ENCODE results near the gene PALLD. TPM values are rescaled to one million over a fixed set of nuclear protein-coding genes. Genes with fewer than 3 reads are reported as not detected.
"Not testable (repeated sequence)": the region's sequence is repeated elsewhere in the genome, so short reads cannot be mapped to it uniquely, and the experiment has no call there.

Gene PALLD
- total RNA-seq, 2 experiments from 2014 or later, result 2.4 to 2.8 TPM

DNA sequence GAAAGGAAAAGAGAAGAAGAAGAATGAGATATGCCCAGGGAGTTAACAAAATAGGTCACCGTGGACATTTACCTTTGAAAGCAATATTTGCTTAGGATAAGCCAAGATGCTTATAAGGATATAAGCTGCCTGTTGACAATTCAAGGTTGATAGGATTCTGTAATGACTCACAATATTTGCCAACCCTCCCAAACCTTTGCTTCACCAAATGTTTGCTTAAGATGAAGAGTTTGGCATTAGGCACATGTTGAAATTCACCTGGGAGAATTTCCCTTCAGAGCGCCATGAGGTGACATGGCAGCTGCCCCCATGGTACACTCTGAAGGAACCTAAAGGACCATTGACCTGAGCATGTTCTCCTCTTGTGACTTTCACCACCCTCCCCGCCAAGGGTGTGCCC is 4.6 kb downstream of the PALLD start:
- peaks cover 6% of the 10 kb centered on the region for H3K27me3 Mint-ChIP-seq
- CTCF ChIA-PET, result interaction anchor here (0.6 to 1.5 kb wide), 2 partner anchors 21 to 294 kb away, joined by 3 read pairs; no protein-coding TSS in a partner anchor
- peaks cover 4% of the 10 kb centered on the region for H3K36me3 Mint-ChIP-seq (ENCODE audit: low read depth)

DNA sequence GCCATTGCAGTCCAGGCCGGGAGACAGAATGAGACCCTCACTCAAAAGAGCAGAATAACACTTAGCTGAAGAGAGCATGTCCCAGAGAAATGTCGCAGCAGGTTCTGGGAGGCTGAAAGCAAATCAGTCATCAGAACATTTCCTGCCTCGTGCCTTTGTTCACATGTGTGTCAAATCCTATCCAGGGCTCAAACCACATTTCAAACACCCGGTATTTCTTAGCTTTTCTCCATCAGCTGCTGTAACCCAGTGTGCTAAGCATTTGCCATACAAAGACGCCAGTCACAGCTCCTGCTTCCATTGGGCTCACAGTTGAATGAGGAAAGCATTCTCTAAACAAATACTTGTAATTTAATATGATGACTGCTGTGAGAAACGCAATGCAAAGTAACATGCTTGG is 6.0 kb downstream of the PALLD start:
- Mint-ChIP-seq H3K4me3 (no peak overlapping the region), H3K4me1 (peaks cover 26% of the 10 kb centered on the region), H3K27ac (no peak overlapping the region), H3K27me3 (peaks cover 6% of the 10 kb centered on the region), H3K9me3 (peaks cover 2% of the 10 kb centered on the region), H3K36me3 (ENCODE audit: low read depth) (peaks cover 4% of the 10 kb centered on the region)
- POLR2A ChIA-PET, result no interaction called here
- CTCF ChIA-PET, result interaction anchor here (1.5 kb wide), 1 partner anchor 19 kb away, joined by 3 read pairs; no protein-coding TSS in a partner anchor
- DNase-seq, result no peak

More for the DNA sequence above, 4.6 kb downstream of the PALLD start:
- no peak overlapping the region for H3K27ac Mint-ChIP-seq
- no peak overlapping the region for H3K4me3 Mint-ChIP-seq
- no peak for DNase-seq
- H3K9me3 Mint-ChIP-seq, result peaks cover 2% of the 10 kb centered on the region
- peaks cover 26% of the 10 kb centered on the region for H3K4me1 Mint-ChIP-seq
- POLR2A ChIA-PET, result no interaction called here

DNA sequence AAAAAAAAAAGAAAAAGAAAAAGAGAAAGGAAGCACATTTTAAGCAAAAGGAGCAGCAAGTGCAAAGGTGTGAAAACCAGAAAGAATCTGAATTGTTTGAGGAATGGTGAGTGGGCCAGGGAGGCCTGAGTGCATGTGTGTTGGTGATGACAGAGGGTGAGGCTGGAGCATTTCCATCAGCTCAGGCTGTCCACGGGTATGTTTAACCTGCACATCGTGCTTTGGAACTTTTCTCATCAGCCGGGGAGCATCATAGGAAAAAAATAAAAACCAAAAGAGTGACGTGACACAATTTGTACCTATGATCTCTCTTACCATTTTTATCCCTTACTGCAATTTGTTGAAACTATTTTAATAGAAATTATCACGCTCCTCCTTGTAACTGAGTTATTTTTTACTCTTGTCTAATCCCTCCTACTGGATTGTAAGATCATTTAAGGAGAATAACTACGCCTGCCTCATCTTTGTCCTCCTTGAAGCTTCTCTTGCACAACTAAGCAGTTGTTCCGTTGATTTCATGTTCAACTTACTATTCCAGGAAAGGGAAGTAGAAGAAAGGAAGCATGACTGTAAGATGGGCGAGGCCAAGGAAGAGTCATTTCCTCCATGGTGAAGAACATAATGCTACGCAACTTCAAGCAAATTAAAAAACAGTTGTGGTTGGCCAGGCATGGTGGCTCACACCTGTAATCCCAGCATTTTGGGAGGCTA is 7.0 kb downstream of the PALLD start:
- CTCF ChIA-PET, result interaction anchor here (0.7 to 1.5 kb wide), 3 partner anchors 10 to 24 kb away, joined by 3 read pairs; no protein-coding TSS in a partner anchor
- H3K4me3 Mint-ChIP-seq, result no peak overlapping the region

DNA sequence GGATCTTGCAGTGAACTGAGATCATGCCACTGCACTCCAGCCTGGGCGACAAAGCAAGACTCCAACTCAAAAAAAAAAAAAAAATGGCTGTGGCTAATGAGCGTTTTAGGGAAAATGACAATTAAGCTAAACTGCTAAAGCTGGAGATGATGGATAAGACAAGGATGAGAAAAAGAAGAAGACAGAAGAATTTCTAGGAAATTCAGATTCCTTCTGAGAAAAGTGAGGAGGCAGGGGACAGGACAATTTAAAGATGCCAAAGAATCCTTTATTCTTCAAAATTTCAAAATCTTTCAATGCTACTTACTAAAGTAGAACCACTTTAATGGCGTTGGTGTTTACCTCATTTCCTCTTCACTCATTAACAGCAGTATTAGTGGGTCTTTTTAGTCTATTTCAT is 7.7 kb downstream of the PALLD start:
- peaks cover 2% of the 10 kb centered on the region for H3K9me3 Mint-ChIP-seq
- POLR2A ChIA-PET, result interaction anchor here (0.7 kb wide), 1 partner anchor 16 kb away, joined by 3 read pairs; no protein-coding TSS in a partner anchor

More for the DNA sequence above, 7.0 kb downstream of the PALLD start:
- POLR2A ChIA-PET, result no interaction called here
- Mint-ChIP-seq H3K9me3 (peaks cover 2% of the 10 kb centered on the region), H3K36me3 (ENCODE audit: low read depth) (peaks cover 4% of the 10 kb centered on the region), H3K27ac (no peak overlapping the region), H3K4me1 (peaks cover 26% of the 10 kb centered on the region), H3K27me3 (no peaks in the 10 kb centered on the region)
- DNase-seq, result no peak

GRCh38 chr4:168506014-168506413 is 9.2 kb downstream of the PALLD start:
- H3K27me3 Mint-ChIP-seq, result no peaks in the 10 kb centered on the region
- ChIA-PET POLR2A (no interaction called here), CTCF (interaction anchor here (0.7 to 3.9 kb wide), 3 partner anchors 16 to 21 kb away, joined by 3 to 13 read pairs (median 3); no protein-coding TSS in a partner anchor)
- DNase-seq, result no peak
- H3K4me1 Mint-ChIP-seq, result peaks cover 42% of the 10 kb centered on the region
- peaks cover 4% of the 10 kb centered on the region for H3K36me3 Mint-ChIP-seq (ENCODE audit: low read depth)
- H3K4me3 Mint-ChIP-seq, result no peak overlapping the region
- no peak overlapping the region for H3K27ac Mint-ChIP-seq
- peaks cover 2% of the 10 kb centered on the region for H3K9me3 Mint-ChIP-seq

More for the DNA sequence above, 7.7 kb downstream of the PALLD start:
- Mint-ChIP-seq H3K36me3 (ENCODE audit: low read depth) (peaks cover 4% of the 10 kb centered on the region), H3K27ac (peak overlapping the region; percentile 42), H3K4me1 (peaks cover 29% of the 10 kb centered on the region), H3K27me3 (no peaks in the 10 kb centered on the region), H3K4me3 (no peak overlapping the region)
- no peak for DNase-seq
- CTCF ChIA-PET, result interaction anchor here (0.6 to 1.5 kb wide), 4 partner anchors 9 to 566 kb away, joined by 3 read pairs; no protein-coding TSS in a partner anchor

- Mint-ChIP-seq H3K4me3 (no peak overlapping the region), H3K27ac (no peak overlapping the region), H3K27me3 (no peaks in the 10 kb centered on the region), H3K9me3 (peaks cover 2% of the 10 kb centered on the region), H3K4me1 (peaks cover 53% of the 10 kb centered on the region), H3K36me3 (ENCODE audit: low read depth) (peaks cover 4% of the 10 kb centered on the region)
- CTCF ChIA-PET, result interaction anchor here (3.9 kb wide), 1 partner anchor 21 kb away, joined by 13 read pairs; no protein-coding TSS in a partner anchor
- POLR2A ChIA-PET, result no interaction called here
- no peak for DNase-seq
These were observed 10.4 kb downstream of the PALLD start for GRCh38 chr4:168507178-168507815.

DNA sequence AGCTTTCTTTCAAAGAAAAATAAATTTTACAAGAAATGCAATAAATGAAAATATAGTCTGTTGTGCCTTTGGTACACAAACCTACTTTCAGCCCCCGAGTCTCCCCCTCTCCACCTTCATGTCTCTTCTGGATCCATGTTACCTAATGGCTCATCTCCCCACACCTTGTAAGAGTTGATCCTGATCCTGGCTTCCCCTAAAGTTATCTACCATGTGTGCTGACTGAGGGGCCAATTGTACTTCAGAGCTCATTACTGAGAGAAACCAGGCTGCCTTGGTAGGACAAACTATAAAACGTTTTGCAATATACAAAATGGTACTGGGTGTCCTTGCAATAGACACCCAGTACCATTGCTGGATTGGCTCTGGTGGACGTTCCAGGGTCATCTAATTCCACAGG is 11.8 kb downstream of the PALLD start:
- ChIA-PET CTCF (interaction anchor here (1.3 to 3.9 kb wide), 3 partner anchors 13 to 58 kb away, joined by 3 to 13 read pairs (median 3); no protein-coding TSS in a partner anchor), POLR2A (no interaction called here)
- peaks cover 2% of the 10 kb centered on the region for H3K9me3 Mint-ChIP-seq
- peaks cover 4% of the 10 kb centered on the region for H3K36me3 Mint-ChIP-seq (ENCODE audit: low read depth)
- no peaks in the 10 kb centered on the region for H3K27me3 Mint-ChIP-seq
- no peak for DNase-seq
- H3K4me1 Mint-ChIP-seq, result peaks cover 46% of the 10 kb centered on the region
- no peak overlapping the region for H3K4me3 Mint-ChIP-seq
- no peak overlapping the region for H3K27ac Mint-ChIP-seq

DNA sequence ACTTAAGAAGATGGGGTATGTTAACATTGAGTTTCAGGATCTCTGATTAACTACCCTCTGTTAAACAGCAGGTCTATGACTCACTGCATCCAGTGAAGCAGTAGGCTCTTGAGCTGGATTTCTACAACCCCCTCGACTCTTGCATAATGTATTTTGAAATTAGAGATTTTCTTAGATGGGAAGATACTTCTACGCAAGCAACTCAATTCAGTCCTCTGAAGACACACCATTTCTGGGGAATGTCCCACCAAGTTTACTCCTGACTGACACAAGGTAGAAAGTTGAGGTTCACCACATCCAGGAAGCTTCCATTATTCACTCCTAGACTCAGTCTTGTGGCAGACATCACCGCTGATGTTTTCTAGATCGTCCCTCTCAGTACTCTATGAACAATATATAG is 12.9 kb downstream of the PALLD start:
- Mint-ChIP-seq H3K27me3 (no peaks in the 10 kb centered on the region), H3K36me3 (ENCODE audit: low read depth) (no peaks in the 10 kb centered on the region), H3K9me3 (no peaks in the 10 kb centered on the region), H3K4me3 (no peak overlapping the region), H3K4me1 (peaks cover 38% of the 10 kb centered on the region), H3K27ac (peak overlapping the region; percentile 10)
- ChIA-PET CTCF (interaction anchor here (0.6 to 3.9 kb wide), 5 partner anchors 14 to 1530 kb away, joined by 3 to 13 read pairs (median 3); no protein-coding TSS in a partner anchor), POLR2A (no interaction called here)
- DNase-seq, result peak; percentile 65

- peaks cover 2% of the 10 kb centered on the region for H3K27me3 Mint-ChIP-seq
- ChIA-PET POLR2A (interaction anchor here (1.0 kb wide), 1 partner anchor 194 kb away, joined by 4 read pairs; no protein-coding TSS in a partner anchor), CTCF (interaction anchor here (0.6 to 1.2 kb wide), 3 partner anchors 26 to 413 kb away, joined by 3 read pairs; no protein-coding TSS in a partner anchor)
- DNase-seq, result peak; percentile 79
- peak overlapping the region; percentile 81 for H3K27ac Mint-ChIP-seq
- peak overlapping the region; percentile 4 for H3K4me3 Mint-ChIP-seq
- H3K4me1 Mint-ChIP-seq, result peaks cover 36% of the 10 kb centered on the region
- H3K9me3 Mint-ChIP-seq, result no peaks in the 10 kb centered on the region
- H3K36me3 Mint-ChIP-seq (ENCODE audit: low read depth), result no peaks in the 10 kb centered on the region
These were observed 15.1 kb downstream of the PALLD start for GRCh38 chr4:168511780-168512489.

DNA sequence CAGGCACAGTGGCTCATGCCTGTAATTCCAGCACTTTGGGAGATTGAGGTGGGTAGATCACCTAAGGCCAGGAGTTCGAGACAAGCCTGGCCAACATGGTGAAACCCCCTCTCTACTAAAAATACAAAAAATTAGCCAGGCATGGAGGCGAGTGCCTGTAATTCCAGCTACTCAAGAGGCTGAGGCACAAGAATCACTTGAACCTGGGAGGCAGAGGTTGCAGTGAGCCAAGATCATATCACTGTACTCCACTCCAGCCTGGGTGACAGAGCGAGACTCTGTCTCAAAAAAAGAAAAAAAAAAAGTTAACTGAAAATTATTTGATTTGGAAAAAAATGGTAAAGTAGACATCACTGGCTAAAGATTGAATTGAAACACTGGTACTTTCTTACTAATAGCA is 17.0 kb downstream of the PALLD start:
- H3K27ac Mint-ChIP-seq; H3K9me3 Mint-ChIP-seq; DNase-seq; POLR2A ChIA-PET; H3K36me3 Mint-ChIP-seq (ENCODE audit: low read depth); H3K27me3 Mint-ChIP-seq; H3K4me3 Mint-ChIP-seq: not testable (repeated sequence)
- CTCF ChIA-PET, result interaction anchor here (0.7 to 1.7 kb wide), 3 partner anchors 9 to 961 kb away, joined by 3 to 6 read pairs (median 4); no protein-coding TSS in a partner anchor
- peaks cover 36% of the 10 kb centered on the region for H3K4me1 Mint-ChIP-seq

- ChIA-PET CTCF (interaction anchor here (0.7 to 1.7 kb wide), 4 partner anchors 10 to 961 kb away, joined by 3 to 6 read pairs (median 4); no protein-coding TSS in a partner anchor), POLR2A (no interaction called here)
- DNase-seq, result no peak
- Mint-ChIP-seq H3K4me3 (no peak overlapping the region), H3K9me3 (no peaks in the 10 kb centered on the region), H3K27ac (no peak overlapping the region), H3K27me3 (peaks cover 12% of the 10 kb centered on the region), H3K36me3 (ENCODE audit: low read depth) (no peaks in the 10 kb centered on the region), H3K4me1 (peaks cover 35% of the 10 kb centered on the region)
These were observed 17.5 kb downstream of the PALLD start for GRCh38 chr4:168514249-168514852.

All from activated CD4-positive, alpha-beta T cell treated with anti-CD3 and anti-CD28 coated beads, Interleukin-2, amount 10 ng/mL, durations not matched to agents 7 days and 5 days (primary cell).